OCI-M2 (cell line): ENCODE data around the gene S100A2.
"Not testable (repeated sequence)": the region's sequence is repeated elsewhere in the genome, so short reads cannot be mapped to it uniquely, and the experiment has no call there.

Experiments used
- DNase-seq: peaks from one replicate; lab custom pipeline; 2025; ENCODE audit not compliant: unreplicated experiment; lab: John Stamatoyannopoulos, UW

Gene S100A2

DNA sequence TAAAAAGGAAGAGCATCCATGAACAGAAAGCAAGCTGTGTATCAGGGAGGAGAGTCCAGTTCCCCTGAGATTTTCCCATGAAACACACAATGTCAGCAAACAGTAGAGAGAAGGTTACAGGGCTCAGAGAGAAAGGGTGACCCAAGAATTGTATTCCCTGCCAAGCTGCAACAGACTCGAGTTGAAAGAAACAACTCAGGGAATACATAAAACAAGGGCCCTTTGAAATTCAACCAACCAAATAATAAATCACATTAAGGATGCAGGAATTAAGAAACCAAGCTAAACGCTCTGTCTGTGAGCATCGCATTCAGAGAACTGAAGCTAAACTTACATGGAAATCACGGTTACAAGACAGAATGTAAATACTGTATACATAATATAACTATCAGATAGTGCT lies 27.1 kb upstream of the S100A2 start:
- no peak for DNase-seq

DNA sequence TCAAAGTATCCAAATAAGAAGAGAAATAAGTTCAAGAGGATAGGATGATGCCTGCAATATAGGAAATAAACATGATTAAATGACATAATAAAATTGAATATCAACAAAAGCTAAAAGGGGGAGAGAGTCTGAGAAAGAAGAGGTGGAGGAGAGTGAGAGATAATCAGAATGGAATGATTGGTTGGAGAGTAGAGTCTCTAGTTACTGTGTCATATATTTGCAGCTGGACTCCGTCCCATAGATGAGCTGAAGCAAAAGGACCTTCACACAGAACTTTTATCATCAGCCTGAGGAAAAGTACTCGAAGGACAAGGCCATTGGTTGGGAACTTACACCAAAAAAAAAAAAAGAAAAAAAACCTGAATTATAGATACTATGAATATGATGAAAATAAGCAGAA lies 22.8 kb upstream of the S100A2 start:
- DNase-seq: no peak

DNA sequence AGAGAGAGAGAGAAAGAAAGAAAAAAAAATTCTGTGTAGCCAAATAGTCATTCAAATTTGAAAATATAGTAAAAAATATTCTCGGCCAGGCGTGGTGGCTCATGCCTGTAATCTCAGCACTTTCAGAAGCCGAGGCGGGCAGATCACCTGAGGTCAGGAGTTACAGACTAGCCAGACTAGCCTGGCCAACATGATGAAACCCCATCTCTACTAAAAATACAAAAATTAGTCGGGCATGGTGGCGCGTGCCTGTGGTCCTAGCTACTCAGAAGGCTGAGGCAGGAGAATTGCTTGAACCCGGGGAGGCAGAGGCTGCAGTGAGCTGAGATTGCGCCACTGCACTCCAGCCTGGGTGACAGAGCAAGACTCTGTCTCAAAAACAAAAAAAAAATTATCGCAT lies 22.4 kb upstream of the S100A2 start:
- DNase-seq: not testable (repeated sequence)

DNA sequence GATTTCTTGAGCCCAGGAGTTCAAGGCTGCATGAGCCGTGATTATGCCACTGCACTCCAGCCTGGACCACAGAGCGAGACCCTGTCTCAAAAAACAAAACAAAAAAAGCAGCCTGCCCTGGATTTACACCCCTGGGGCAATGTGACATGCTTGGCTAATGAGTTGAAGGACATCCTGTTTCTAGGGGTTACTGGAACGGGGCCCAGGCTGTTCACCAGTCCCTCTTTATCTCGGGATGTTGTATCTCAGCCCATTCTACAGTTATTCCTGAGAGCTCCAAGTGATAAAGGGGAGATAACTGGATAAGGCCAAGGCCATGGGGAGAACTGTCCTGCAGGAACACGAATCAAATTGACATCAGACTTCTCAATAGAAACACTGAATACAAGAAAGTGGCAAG lies 21.7 kb upstream of the S100A2 start:
- DNase-seq: no peak

DNA sequence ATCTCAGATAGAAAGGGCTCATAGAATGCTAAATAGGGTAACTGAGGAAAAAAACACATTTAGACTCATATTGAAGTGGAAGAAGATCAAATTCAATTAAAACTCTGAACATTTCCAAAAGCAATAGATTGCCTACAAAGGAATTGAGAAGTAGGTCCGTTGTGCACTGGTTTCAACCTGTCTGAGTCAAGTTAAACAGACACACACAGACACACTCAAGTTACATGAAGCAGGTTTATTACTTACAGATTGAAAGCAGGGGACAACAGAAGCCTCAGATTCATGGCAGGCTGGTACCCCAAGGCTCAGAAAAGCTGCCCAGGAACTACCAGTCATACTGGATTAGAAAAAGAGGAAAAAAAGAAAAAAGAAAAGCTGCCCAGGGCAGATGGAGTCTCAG lies 20.7 kb upstream of the S100A2 start:
- DNase-seq: no peak

DNA sequence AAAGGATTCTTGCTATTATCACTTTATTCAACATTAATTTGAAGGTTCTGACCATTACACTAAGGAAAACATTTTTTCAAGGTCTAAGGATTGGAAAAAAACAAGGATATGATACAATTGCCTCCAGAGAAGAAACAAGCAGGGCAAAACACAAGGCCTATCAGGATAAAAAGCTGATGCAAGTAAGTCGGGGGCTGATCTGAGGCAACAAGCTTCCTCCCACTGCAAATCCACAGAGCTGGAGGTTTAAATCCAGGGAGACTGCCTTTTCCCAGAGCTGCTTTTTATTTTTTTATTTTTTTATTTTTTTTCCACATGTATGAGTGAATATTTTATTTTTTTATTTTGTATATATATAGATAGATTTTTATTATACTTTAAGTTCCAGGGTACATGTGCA lies 19.4 kb upstream of the S100A2 start:
- no peak for DNase-seq

DNA sequence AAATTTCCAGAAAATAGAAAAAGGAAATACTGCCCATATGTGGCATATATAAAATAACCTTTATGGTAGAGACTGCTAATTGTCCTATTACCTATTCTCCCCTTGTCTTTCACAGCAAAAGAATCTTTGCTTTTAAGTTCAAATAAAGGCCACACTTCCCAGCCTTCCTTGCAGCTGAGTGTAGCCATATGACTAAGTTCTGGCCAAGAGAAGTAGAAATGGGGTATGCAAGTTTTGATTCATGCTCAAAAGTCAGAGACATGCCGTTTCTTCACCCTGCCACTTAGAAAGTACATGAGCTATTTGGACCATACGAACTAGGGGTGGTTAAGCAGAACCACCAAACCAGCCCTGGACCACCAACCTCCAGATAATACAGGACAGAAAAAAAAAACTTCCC lies 18.3 kb upstream of the S100A2 start:
- DNase-seq: no peak

DNA sequence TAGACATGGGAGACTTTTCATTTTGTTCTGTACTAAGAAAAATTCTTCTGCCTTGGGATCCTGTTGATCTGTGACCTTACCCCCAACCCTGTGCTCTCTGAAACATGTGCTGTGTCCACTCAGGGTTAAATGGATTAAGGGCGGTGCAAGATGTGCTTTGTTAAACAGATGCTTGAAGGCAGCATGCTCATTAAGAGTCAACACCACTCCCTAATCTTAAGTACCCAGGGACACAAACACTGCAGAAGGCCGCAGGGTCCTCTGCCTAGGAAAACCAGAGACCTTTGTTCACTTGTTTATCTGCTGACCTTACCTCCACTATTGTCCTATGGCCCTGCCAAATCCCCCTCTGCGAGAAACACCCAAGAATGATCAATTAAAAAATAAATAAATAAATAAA lies 17.9 kb upstream of the S100A2 start:
- not testable (repeated sequence) for DNase-seq

DNA sequence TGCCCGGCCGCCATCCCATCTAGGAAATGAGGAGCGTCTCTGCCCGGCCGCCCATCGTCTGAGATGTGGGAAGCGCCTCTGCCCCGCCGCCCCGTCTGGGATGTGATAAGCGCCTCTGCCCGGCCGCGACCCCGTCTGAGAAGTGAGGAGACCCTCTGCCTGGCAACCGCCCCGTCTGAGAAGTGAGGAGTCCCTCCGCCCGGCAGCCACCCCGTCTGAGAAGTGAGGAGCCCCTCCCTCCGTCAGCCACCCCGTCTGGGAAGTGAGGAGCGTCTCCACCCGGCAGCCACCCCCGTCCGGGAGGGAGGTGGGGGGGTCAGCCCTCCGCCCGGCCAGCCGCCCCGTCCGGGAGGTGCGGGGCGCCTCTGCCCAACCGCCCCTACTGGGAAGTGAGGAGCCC lies 17.2 kb upstream of the S100A2 start:
- not testable (repeated sequence) for DNase-seq

DNA sequence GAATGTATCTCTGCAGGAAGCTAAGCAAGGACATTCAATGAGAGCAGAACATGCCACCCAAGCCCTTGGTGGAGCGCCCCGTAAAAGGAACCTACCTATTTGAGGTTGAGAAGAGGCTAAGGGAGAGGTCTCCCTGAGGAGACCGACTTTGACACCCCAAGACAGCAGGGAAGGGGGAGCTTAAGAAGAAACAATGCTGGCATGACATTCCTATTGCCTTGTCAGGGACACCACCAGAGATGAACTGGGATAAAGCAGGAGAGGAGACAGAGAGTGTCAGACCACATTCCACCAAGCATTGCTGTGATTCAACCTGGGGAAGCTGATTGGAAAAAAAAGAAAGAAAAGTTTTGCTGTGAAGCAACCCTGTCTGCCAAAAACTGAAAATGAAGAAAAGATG lies 13.3 kb upstream of the S100A2 start:
- DNase-seq: no peak

DNA sequence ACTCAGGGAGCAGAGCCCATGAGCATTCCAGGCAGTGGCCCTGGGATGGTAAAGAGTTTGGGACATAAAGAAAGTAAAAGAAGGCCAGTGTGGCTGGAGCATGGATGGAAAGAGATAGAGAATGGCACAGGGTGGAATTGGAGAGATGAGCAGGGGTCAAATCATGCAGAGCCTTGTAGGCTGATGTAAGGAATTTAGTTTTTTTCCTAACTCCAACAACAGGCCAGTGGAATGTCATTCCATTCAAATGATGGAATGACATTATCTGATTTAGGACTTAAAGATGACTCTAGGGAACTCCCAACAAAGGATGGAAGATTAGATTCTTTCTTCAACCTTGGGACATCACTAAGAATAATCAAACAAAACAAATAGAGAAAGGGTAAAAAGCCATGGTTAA lies 12.8 kb upstream of the S100A2 start:
- DNase-seq: no peak

DNA sequence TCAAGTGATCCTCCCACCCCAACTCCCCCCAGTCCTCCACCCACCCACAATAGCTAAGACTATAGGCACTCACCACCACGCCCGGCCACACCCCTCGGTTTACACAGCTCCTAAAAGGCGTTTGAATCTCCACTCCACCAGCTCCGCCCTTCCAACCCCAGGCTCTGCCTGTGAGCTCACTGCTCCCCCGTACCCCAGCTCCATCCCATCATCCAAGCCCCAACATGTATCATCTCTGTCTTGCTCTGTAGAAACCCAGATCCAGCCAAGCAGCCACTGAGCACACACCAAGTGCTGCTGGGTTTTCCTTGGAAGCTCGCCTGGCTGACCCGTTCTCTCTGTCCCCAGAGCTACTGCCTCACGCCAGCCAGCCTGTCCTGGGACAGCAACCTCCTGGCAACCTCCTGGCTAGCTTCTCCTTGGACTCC lies 12.0 kb upstream of the S100A2 start:
- DNase-seq: no peak

DNA sequence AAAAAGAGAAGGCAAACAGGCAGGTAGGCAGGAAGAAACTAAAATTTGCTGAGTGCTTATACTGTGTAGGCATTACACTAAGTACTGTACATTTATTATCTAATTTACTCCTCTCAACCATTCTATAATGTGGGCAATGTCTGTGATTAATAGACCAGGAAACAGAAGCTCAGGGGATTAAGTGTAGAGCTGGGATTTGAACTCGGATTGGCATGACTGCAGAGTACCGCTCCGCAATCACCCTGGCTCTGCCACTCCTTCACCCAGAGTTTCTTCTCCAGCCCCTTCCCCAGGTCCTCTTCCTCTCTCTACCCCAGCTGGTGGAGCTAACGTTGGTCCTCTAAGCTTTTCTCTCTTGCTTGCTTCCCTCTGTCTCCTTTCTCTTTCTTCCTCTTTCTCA lies 11.5 kb upstream of the S100A2 start:
- no peak for DNase-seq

DNA sequence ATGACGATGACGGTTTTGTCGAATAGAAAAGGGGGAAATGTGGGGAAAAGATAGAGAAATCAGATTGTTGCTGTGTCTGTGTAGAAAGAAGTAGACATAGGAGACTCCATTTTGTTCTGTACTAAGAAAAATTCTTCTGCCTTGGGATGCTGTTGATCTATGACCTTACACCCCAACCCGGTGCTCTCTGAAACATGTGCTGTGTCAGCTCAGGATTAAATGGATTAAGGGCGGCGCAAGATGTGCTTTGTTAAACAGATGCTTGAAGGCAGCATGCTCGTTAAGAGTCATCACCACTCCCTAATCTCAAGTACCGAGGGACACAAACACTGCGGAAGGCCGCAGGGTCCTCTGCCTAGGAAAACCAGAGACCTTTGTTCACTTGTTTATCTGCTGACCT lies 9.9 kb upstream of the S100A2 start:
- DNase-seq: not testable (repeated sequence)

DNA sequence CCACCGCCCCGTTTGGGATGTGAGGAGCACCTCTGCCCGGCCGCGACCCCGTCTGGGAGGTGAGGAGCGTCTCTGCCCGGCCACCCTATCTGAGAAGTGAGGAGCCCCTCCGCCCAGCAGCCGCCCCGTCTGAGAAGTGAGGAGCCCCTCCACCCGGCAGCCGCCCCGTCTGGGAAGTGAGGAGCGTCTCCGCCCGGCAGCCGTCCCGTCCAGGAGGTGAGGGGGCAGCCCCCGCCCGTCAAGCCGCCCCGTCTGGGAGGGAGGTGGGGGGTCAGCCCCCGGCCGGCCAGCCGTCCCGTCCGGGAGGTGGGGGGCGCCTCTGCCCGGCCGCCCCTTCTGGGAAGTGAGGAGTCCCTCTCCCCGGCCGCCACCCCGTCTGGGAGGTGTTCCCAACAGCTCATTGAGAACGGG lies 9.4 kb upstream of the S100A2 start:
- DNase-seq: not testable (repeated sequence)

DNA sequence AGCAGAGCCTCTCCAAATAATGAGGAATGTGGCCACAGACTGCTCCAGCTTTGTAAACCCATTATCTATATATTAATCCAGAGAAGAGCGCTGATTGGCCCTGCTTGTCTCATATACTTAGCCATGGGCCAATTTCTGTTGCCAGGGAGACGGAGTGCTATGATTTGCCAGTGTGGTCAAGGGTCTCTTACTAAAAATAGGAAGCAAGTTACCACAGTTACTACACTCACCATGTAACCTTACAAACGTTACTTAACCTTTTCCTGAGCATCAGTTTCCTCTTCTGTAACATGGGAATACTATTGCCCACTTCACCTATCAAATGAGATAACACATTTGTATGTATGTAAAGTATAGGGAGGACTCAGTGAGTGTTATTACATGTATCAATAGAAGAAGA lies 7.7 kb upstream of the S100A2 start:
- DNase-seq: no peak

DNA sequence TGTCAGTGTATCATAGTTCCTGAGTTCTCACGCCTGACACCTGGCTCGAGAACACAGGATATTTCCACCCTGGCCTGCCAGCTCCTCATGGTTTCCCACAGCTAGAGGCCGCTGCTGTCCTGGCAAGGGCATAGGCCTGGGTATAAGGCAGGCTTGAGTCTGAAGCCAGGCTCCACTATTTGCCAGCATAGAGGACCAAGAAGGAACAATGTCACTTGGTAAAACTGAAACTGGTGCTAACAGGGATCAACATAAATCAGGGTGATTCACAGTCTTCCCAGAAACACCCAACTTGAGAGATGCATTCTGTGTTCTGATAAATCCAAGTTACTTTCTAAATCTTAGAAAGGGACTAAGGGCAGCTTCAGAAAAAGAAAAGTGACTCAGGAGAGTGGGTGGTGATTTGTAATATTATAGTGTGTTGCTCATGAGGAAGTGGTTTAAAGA lies 6.9 kb upstream of the S100A2 start:
- DNase-seq: no peak

DNA sequence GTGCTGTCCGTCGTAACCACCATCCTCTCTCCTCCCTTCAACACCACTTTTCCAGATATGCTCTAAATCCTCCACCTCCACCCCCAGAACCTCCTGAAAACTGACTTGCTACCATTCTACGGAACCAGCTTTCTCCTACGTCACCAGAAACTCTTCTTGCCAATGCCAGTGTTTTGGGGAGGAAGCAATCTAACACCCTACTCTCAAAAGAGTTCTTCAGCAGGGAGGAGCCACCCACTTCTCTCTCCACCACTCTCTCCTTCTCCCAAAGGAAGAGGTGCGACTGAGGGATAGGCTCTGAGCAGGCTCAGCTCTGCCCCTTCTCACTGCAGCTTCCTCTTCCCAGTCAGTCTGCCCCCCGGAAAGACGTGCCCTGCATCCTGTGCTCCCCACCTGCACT lies 6.1 kb upstream of the S100A2 start:
- no peak for DNase-seq

DNA sequence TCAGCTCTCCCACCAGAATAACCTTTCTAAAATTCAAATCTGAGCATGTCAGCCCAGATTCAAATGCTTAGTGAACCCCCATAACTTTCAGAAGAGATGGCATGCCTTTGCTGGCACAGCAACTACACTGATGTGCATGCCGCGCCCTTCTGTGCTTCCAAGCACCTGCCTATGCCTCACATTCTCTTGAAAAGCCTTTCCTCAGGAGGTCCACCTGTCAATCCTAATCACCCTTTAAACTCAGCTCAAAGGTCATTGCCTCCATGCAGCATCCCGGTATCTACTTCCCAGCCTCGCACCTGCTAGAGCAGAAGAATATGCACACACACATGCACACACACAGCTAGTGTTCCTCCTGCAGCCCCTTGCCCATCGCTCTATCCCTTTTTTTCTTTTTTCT lies 5.2 kb upstream of the S100A2 start:
- no peak for DNase-seq

DNA sequence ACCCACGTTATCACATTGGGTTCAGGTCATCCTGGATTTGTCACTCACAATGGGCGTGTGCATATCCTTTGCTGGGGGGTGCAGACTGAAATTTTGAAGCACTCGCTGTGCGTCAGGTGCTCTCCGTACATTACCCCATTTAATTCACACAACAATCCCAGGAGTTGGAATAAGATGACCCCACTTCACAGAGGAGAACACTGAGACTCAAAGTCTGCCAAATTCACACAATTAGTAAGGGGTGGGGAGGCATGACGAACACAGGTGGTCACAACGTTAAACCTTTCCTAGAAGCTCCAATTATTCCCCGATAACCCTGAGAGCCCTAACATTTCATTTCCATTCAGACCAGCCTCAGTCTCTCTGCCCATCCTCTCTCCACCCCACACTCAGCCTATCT lies 3.8 kb upstream of the S100A2 start:
- no peak for DNase-seq

DNA sequence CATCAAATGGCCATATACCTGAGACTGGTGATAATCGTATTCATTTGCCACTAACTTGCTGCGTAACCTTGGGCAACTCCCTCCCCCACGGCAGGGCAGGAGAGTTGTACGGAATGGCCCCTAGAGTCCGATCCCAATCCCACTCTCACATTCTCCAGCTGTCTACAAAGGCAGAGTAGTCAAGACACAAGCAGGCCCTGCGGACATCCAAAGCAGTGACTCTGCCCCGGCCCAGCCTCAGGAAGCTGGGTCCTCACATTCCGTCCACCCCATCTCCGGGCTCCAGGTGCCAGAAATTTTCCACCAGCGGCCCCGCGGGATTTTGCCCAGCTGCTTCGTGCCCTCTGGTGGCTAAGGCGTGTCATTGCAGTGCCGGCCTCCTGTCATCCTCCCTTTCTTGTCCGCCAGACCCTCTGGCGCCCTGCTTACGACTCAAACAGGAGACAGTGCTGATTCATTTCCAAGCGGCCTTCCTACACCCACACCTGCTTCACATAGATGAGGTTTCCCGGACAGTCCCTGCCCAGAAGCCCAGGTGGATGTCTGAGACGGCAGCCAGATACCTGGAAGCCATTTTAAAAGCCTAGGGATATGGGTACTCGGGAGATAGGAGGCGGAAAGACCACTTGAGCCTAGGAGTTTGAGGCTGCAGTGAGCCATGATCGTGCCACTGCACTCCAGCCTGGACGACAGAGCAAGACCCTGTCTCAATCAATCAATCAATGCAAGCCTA lies 2.9 kb upstream of the S100A2 start:
- DNase-seq: peak; percentile 38

DNA sequence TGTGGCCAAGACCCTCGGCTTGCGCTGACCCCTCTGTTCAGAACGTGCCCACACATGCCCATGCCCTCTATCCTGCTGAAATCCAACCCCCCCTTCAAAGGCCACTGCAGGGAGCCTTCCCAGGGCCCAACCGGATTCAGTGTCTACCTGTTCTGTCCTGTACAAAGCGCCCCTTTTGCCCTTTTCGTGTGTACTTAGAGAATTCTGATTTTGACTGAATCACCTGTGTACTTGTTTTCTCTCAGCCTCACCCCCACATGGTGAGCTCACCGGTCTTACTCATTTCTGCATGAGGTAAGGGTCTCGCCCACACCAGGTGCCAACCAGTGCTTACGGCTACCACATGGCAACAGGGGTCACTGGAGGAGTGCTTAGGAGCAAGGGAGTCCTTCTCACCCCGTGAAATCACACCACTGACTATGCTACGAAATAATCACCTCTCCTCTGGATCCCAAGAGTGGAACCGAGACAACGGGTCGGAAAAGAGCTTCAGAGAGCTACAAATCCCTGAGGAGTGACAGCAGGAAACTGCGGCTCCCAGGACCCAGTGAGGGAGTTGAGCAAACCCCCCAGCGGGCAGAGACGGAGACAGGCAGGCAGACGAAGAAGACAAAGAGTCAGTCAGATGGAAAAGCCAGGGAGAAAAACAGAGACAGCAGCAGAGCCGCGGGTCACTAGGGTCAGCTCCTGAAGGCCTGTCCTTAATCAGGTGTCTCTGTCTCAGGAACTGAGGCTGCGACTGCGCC lies 2.1 kb upstream of the S100A2 start:
- DNase-seq: no peak
